Measurements from ENCODE around the gene ADRB1.

DNA sequence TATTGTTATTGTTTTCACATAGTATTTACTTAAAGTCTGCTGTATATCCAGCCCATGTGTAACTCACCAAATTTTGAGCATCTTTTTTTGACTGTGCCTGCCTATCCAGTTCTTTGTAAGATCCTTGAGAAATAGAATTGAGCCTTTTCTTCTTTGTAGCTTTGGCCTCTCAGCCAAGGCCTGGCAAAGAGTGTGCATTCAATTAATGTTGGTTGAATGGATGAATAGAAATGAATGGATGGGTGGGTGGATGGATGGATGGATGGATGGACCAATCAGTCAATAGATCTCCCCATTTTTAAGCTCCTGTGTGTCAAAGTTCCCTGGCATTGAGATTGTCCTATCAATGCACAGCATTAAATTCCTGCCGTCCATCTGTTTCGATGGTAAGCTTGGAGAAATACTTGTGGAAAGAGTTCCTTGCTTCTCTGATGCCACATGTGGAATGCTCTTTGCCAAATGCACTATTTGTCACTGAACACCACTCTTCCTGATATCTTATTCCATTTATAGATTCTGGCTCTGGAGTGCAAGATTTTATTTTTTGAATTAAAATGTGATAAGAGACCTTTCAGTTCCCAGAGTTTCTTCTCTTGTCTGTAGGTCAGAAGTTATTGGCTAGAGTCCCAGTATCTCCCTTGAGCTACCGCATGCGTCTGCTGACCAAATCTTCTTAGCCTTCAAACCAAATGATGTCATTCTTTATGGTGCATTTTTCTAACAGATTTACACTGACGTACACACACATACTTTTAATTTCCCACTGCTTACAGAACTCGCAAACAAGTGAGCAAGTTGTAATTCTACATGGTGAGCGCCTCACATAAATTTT lies 20.7 kb upstream of the ADRB1 start:
- TF ChIP-seq POLR2AphosphoS5 (IDR thresholded peaks at IDR 0.05) = no peak
- TF ChIP-seq CTCF (IDR thresholded peaks at IDR 0.05) = no peak
